HUES6 (cell line): ENCODE results near the gene SLC6A13.

Experiments
- H3K27ac ChIP-seq: 2 replicates; pipeline ENCODE4 v1.7.0; 2013; ENCODE audit warnings: low read depth, mild to moderate bottlenecking, low read length, inconsistent platforms
- H3K27me3 ChIP-seq: 2 replicates; pipeline ENCODE4 v1.6.1; 2013; ENCODE audit warnings: low read length; ENCODE audit not compliant: control insufficient read depth, insufficient read depth
- H3K36me3 ChIP-seq: 2 replicates; pipeline ENCODE4 v1.6.1; 2013; ENCODE audit warnings: low read length; ENCODE audit not compliant: control insufficient read depth, insufficient read depth
- H3K4me1 ChIP-seq: 2 replicates; pipeline ENCODE4 v1.6.1; 2013; ENCODE audit warnings: low read length; ENCODE audit not compliant: control insufficient read depth, insufficient read depth
- H3K4me3 ChIP-seq: 2 replicates; pipeline ENCODE4 v1.5.1; 2013; ENCODE audit warnings: low read depth, low read length
- H3K9ac ChIP-seq: one replicate; pipeline ENCODE4 v1.6.1; 2013; ENCODE audit warnings: mild to moderate bottlenecking, low read length
- H3K9me3 ChIP-seq: 2 replicates; pipeline ENCODE4 v1.6.1; 2013; ENCODE audit warnings: low read depth, low read length; ENCODE audit not compliant: control insufficient read depth, insufficient read depth

Gene SLC6A13

GRCh38 chr12:264269-264668 is 1.6 kb upstream of the SLC6A13 start:
- no peaks in the 10 kb centered on the region for H3K9me3 ChIP-seq
- no peak overlapping the region for H3K4me3 ChIP-seq
- no peak overlapping the region for H3K9ac ChIP-seq

GRCh38 chr12:263574-263973 is 938 bp upstream of the SLC6A13 start:
- Histone ChIP-seq H3K36me3 (no peaks in the 10 kb centered on the region), H3K27ac (no peak overlapping the region), H3K9me3 (no peaks in the 10 kb centered on the region), H3K4me1 (no peaks in the 10 kb centered on the region; the same call in 1 of the 2 replicates), H3K9ac (no peak overlapping the region), H3K27me3 (peaks cover 5% of the 10 kb centered on the region; the same call in 1 of the 2 replicates), H3K4me3 (no peak overlapping the region)

More at GRCh38 chr12:264269-264668, 1.6 kb upstream of the SLC6A13 start:
- peaks cover 5% of the 10 kb centered on the region; the same call in 1 of the 2 replicates for H3K27me3 ChIP-seq
- no peaks in the 10 kb centered on the region; the same call in 1 of the 2 replicates for H3K4me1 ChIP-seq
- H3K27ac ChIP-seq: no peak overlapping the region
- H3K36me3 ChIP-seq: no peaks in the 10 kb centered on the region

- Histone ChIP-seq H3K27ac (no peak overlapping the region), H3K36me3 (no peaks in the 10 kb centered on the region), H3K9ac (no peak overlapping the region), H3K4me3 (no peak overlapping the region), H3K4me1 (no peaks in the 10 kb centered on the region; the same call in 1 of the 2 replicates), H3K27me3 (peaks cover 5% of the 10 kb centered on the region; the same call in 1 of the 2 replicates), H3K9me3 (no peaks in the 10 kb centered on the region)
Measured at GRCh38 chr12:262113-262512, 523 bp downstream of the SLC6A13 start.

GRCh38 chr12:257521-258321 is 4.9 kb downstream of the SLC6A13 start:
- H3K9ac ChIP-seq: no peak overlapping the region
- peaks cover 5% of the 10 kb centered on the region; the same call in 1 of the 2 replicates for H3K27me3 ChIP-seq
- H3K36me3 ChIP-seq: no peaks in the 10 kb centered on the region
- H3K4me1 ChIP-seq: peaks cover 4% of the 10 kb centered on the region; the same call in 1 of the 2 replicates
- H3K9me3 ChIP-seq: no peaks in the 10 kb centered on the region
- H3K27ac ChIP-seq: no peak overlapping the region
- H3K4me3 ChIP-seq: no peak overlapping the region

GRCh38 chr12:256958-257357 is 5.7 kb downstream of the SLC6A13 start:
- Histone ChIP-seq H3K4me1 (peaks cover 4% of the 10 kb centered on the region; the same call in 1 of the 2 replicates), H3K36me3 (no peaks in the 10 kb centered on the region), H3K27me3 (peaks cover 5% of the 10 kb centered on the region; the same call in 1 of the 2 replicates), H3K27ac (no peak overlapping the region), H3K9ac (no peak overlapping the region), H3K4me3 (no peak overlapping the region), H3K9me3 (no peaks in the 10 kb centered on the region)

- Histone ChIP-seq H3K36me3 (no peaks in the 10 kb centered on the region), H3K9ac (no peak overlapping the region), H3K9me3 (no peaks in the 10 kb centered on the region), H3K4me1 (peaks cover 4% of the 10 kb centered on the region; the same call in 1 of the 2 replicates), H3K27ac (no peak overlapping the region), H3K27me3 (peaks cover 5% of the 10 kb centered on the region; the same call in 1 of the 2 replicates), H3K4me3 (no peak overlapping the region)
Measured at GRCh38 chr12:256225-256624, 6.4 kb downstream of the SLC6A13 start.

- peaks cover 5% of the 10 kb centered on the region; the same call in 1 of the 2 replicates for H3K27me3 ChIP-seq
- H3K27ac ChIP-seq: no peak overlapping the region
Measured at GRCh38 chr12:254912-255311, 7.7 kb downstream of the SLC6A13 start.

GRCh38 chr12:254039-254438 is 8.6 kb downstream of the SLC6A13 start:
- no peak overlapping the region for H3K9ac ChIP-seq
- H3K36me3 ChIP-seq: no peaks in the 10 kb centered on the region
- H3K9me3 ChIP-seq: no peaks in the 10 kb centered on the region
- H3K27me3 ChIP-seq: no peaks in the 10 kb centered on the region
- H3K27ac ChIP-seq: no peak overlapping the region
- H3K4me1 ChIP-seq: peaks cover 4% of the 10 kb centered on the region; the same call in 1 of the 2 replicates
- no peak overlapping the region for H3K4me3 ChIP-seq

More at GRCh38 chr12:254912-255311, 7.7 kb downstream of the SLC6A13 start:
- Histone ChIP-seq H3K9me3 (no peaks in the 10 kb centered on the region), H3K4me1 (peaks cover 4% of the 10 kb centered on the region; the same call in 1 of the 2 replicates), H3K4me3 (no peak overlapping the region), H3K36me3 (no peaks in the 10 kb centered on the region), H3K9ac (no peak overlapping the region)

- no peak overlapping the region for H3K27ac ChIP-seq
- no peaks in the 10 kb centered on the region for H3K36me3 ChIP-seq
- no peak overlapping the region for H3K9ac ChIP-seq
- H3K9me3 ChIP-seq: 0 out of 2 replicates have a peak, but pooled peaks cover 1% of the 10 kb centered on the region
- no peak overlapping the region for H3K4me3 ChIP-seq
- H3K27me3 ChIP-seq: no peaks in the 10 kb centered on the region
- H3K4me1 ChIP-seq: peaks cover 4% of the 10 kb centered on the region; the same call in 1 of the 2 replicates
Measured at GRCh38 chr12:253116-253831, 9.4 kb downstream of the SLC6A13 start.

- Histone ChIP-seq H3K9me3 (0 out of 2 replicates have a peak, but pooled peaks cover 6% of the 10 kb centered on the region), H3K27ac (no peak overlapping the region), H3K4me1 (peaks cover 4% of the 10 kb centered on the region; the same call in 1 of the 2 replicates), H3K27me3 (no peaks in the 10 kb centered on the region), H3K36me3 (no peaks in the 10 kb centered on the region), H3K4me3 (no peak overlapping the region), H3K9ac (no peak overlapping the region)
Measured at GRCh38 chr12:252636-253035, 10.0 kb downstream of the SLC6A13 start.
